Hematopoietic multipotent progenitor cell treated with erythropoietin and hydrocortisone succinate and interleukin-3 and kit ligand, for 6 days (in vitro differentiated cells): ENCODE results near the gene SH3BP4.
A peak's percentile ranks its signal among the peaks of the same experiment; 100 is the strongest.
"Not testable (repeated sequence)": the region's sequence is repeated elsewhere in the genome, so short reads cannot be mapped to it uniquely, and the experiment has no call there.

ENCODE experiments used
- DNase-seq: peaks from one replicate; pipeline ENCODE4 v3.0.0-alpha.2; 2015

SH3BP4 gene

GRCh38 chr2:235001237-235002133 lies 49.7 kb downstream of the SH3BP4 start:
- peak; percentile 69 for DNase-seq

- DNase-seq, result no peak
These were observed 50.6 kb downstream of the SH3BP4 start for GRCh38 chr2:235002198-235003095.

GRCh38 chr2:235003096-235003775 lies 51.4 kb downstream of the SH3BP4 start:
- no peak for DNase-seq

- DNase-seq, result no peak
These were observed 52.6 kb downstream of the SH3BP4 start for GRCh38 chr2:235004329-235004903.

- no peak for DNase-seq
These were observed 53.2 kb downstream of the SH3BP4 start for GRCh38 chr2:235005023-235005422.

- DNase-seq, result no peak
These were observed 53.9 kb downstream of the SH3BP4 start for GRCh38 chr2:235005603-235006259.

- DNase-seq, result no peak
These were observed 54.6 kb downstream of the SH3BP4 start for GRCh38 chr2:235006461-235006860.

GRCh38 chr2:235006986-235007385 lies 55.2 kb downstream of the SH3BP4 start:
- no peak for DNase-seq

GRCh38 chr2:235007664-235008457 lies 56.0 kb downstream of the SH3BP4 start:
- no peak for DNase-seq

GRCh38 chr2:235008584-235009044 lies 56.8 kb downstream of the SH3BP4 start:
- DNase-seq, result no peak

GRCh38 chr2:235009081-235009480 lies 57.3 kb downstream of the SH3BP4 start:
- no peak for DNase-seq

GRCh38 chr2:235010117-235010714 lies 58.4 kb downstream of the SH3BP4 start:
- no peak for DNase-seq

- no peak for DNase-seq
These were observed 59.8 kb downstream of the SH3BP4 start for GRCh38 chr2:235011607-235011928.

GRCh38 chr2:235011929-235012631 lies 60.3 kb downstream of the SH3BP4 start:
- DNase-seq, result no peak

GRCh38 chr2:235017441-235017840 lies 65.6 kb downstream of the SH3BP4 start:
- peak; percentile 13 for DNase-seq

GRCh38 chr2:235018838-235019237 lies 67.0 kb downstream of the SH3BP4 start:
- DNase-seq, result no peak

GRCh38 chr2:235020141-235020540 lies 68.3 kb downstream of the SH3BP4 start:
- not testable (repeated sequence) for DNase-seq

GRCh38 chr2:235021752-235022151 lies 69.9 kb downstream of the SH3BP4 start:
- no peak for DNase-seq

GRCh38 chr2:235024191-235024860 lies 72.5 kb downstream of the SH3BP4 start:
- DNase-seq, result no peak
